Thoracic aorta (tissue), 2 donors: ENCODE data around the gene IL19. TPM values are rescaled to one million over a fixed set of nuclear protein-coding genes. Genes with fewer than 3 reads are reported as not detected.

Experiments
- ATAC-seq: fragments of 150-250 bp; one replicate; pipeline ENCODE4 v1.8.0; 2017; ENCODE audit warnings: low read depth; ENCODE audit not compliant: insufficient number of reproducible peaks, low FRiP score
- DNase-seq: peaks from one replicate; pipeline ENCODE4 v3.0.0-alpha.2; 2020; ENCODE audit warnings: low spot score
- H3K27ac ChIP-seq, 2 donors: fragments of 200-600 bp; sonication (generic); 1 replicate in 1 of 2; 2 replicates in 1 of 2; pipeline ENCODE4 v1.5.1; 2016; ENCODE audit warnings: mild to moderate bottlenecking in 2 of 2, moderate library complexity in 2 of 2
- H3K27me3 ChIP-seq: fragments of 200-600 bp; sonication (generic); replicated peaks from 2 replicates; pipeline ENCODE4 v1.6.0; 2016; ENCODE audit warnings: mild to moderate bottlenecking; ENCODE audit not compliant: insufficient read depth
- H3K36me3 ChIP-seq: fragments of 200-600 bp; sonication (generic); one replicate; pipeline ENCODE4 v1.5.1; 2016
- H3K4me1 ChIP-seq, 2 donors: fragments of 200-600 bp; sonication (generic); 1 replicate in 1 of 2; 2 replicates in 1 of 2; pipeline versions ENCODE4 v1.5.1 to v1.6.0; 2016; ENCODE audit warnings: low read depth in 2 of 2, mild to moderate bottlenecking in 1 of 2; ENCODE audit not compliant: control insufficient read depth in 1 of 2
- H3K4me3 ChIP-seq: fragments of 200-600 bp; sonication (generic); 2 replicates; pipeline ENCODE4 v1.5.1; 2016; ENCODE audit warnings: mild to moderate bottlenecking
- H3K9me3 ChIP-seq: fragments of 200-600 bp; sonication (generic); 2 replicates; pipeline ENCODE4 v1.5.1; 2016
- CTCF ChIP-seq: fragments of 200-600 bp; sonication (generic); IDR thresholded peaks from one replicate; pipeline ENCODE4 v1.5.1; 2019; ENCODE audit warnings: antibody characterized with exemption
- total RNA-seq, 2 donors: library from RNA; depleted of rRNA; stranded (reverse); fragments of >200 nt; gene quantifications; one replicate each; pipeline versions ENCODE4 v1.1.0 to v1.2.3, GENCODE V29; 2016

IL19 gene
- total RNA-seq, 2 donors from 2014 or later: not detected

GRCh38 chr1:206880314-206880713 is 109.7 kb downstream of the IL19 start:
- TF ChIP-seq CTCF: no peak
- H3K4me3 ChIP-seq: no peak overlapping the region

GRCh38 chr1:206882555-206882954 is 112.0 kb downstream of the IL19 start:
- H3K27me3 ChIP-seq: no peaks in the 10 kb centered on the region
- DNase-seq (no peak), ATAC-seq (no peak)
- no peaks in the 10 kb centered on the region for H3K36me3 ChIP-seq
- TF ChIP-seq CTCF: no peak
- no peaks in the 10 kb centered on the region for H3K4me1 ChIP-seq
- H3K9me3 ChIP-seq: peaks cover 13% of the 10 kb centered on the region
- no peak overlapping the region for H3K27ac ChIP-seq
- H3K4me3 ChIP-seq: no peak overlapping the region

More at GRCh38 chr1:206880314-206880713, 109.7 kb downstream of the IL19 start:
- Histone ChIP-seq H3K27ac (no peak overlapping the region), H3K27me3 (no peaks in the 10 kb centered on the region), H3K9me3 (peaks cover 14% of the 10 kb centered on the region), H3K4me1 (no peaks in the 10 kb centered on the region), H3K36me3 (no peaks in the 10 kb centered on the region)
- ATAC-seq (no peak), DNase-seq (no peak)

GRCh38 chr1:206883160-206883559 is 112.6 kb downstream of the IL19 start:
- H3K4me3 ChIP-seq: no peak overlapping the region
- no peak overlapping the region for H3K27ac ChIP-seq
- TF ChIP-seq CTCF: no peak
- no peaks in the 10 kb centered on the region for H3K4me1 ChIP-seq
- no peaks in the 10 kb centered on the region for H3K27me3 ChIP-seq
- peaks cover 9% of the 10 kb centered on the region for H3K9me3 ChIP-seq
- DNase-seq (no peak), ATAC-seq (no peak)
- no peaks in the 10 kb centered on the region for H3K36me3 ChIP-seq

GRCh38 chr1:206883876-206884275 is 113.3 kb downstream of the IL19 start:
- Histone ChIP-seq H3K4me3 (no peak overlapping the region), H3K36me3 (no peaks in the 10 kb centered on the region), H3K27me3 (no peaks in the 10 kb centered on the region), H3K27ac (no peak overlapping the region), H3K9me3 (peaks cover 3% of the 10 kb centered on the region), H3K4me1 (no peaks in the 10 kb centered on the region)
- no peak for TF ChIP-seq CTCF
- no peak for ATAC-seq
- DNase-seq: no peak

GRCh38 chr1:206885341-206886060 is 114.9 kb downstream of the IL19 start:
- Histone ChIP-seq H3K27ac (no peak overlapping the region), H3K4me3 (no peak overlapping the region), H3K27me3 (no peaks in the 10 kb centered on the region), H3K36me3 (no peaks in the 10 kb centered on the region), H3K9me3 (no peaks in the 10 kb centered on the region), H3K4me1 (no peaks in the 10 kb centered on the region)
- no peak for TF ChIP-seq CTCF
- no peak for DNase-seq
- ATAC-seq: no peak
